Fibroblast of skin of right quadriceps (primary cell): ENCODE measurements around the gene ASXL1.

Experiments
- DNase-seq: peaks from one replicate; pipeline ENCODE4 v3.0.0-alpha.2; 2013

The ASXL1 gene

DNA sequence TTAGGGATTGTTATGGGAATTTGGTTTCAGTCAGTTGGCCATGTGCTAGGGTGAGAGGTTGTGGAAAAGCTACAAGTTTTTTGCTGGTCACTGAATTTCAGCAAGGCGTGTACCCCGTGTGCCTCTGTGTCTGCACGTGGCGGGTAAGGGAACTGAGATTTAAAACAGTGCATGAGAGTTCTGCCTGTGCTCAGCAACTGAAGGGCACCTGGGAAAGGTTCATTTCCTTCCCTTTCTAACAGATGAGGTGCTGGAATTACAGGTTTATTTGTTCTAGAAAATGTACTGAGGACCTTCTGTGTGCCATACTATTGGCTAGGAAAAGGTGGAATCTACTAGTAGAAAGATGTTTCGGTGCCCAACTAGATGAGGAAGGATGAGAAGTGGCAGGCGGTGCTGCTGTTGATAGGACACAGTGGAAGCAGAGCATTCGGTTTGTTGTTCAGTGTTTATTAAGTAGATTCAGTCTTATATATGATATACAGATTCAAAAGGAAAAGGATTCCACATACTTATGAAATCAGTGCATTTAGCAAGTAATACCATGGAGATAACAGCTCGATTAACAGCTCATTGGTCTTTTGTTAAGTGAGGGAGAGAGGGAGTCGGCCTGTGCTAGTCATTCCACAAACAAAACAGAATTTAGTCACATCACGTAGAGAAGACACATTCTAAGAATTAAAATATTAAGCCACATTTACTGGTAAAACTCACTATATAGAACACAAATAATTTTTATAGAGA lies 84.7 kb downstream of the ASXL1 start:
- no peak for DNase-seq

DNA sequence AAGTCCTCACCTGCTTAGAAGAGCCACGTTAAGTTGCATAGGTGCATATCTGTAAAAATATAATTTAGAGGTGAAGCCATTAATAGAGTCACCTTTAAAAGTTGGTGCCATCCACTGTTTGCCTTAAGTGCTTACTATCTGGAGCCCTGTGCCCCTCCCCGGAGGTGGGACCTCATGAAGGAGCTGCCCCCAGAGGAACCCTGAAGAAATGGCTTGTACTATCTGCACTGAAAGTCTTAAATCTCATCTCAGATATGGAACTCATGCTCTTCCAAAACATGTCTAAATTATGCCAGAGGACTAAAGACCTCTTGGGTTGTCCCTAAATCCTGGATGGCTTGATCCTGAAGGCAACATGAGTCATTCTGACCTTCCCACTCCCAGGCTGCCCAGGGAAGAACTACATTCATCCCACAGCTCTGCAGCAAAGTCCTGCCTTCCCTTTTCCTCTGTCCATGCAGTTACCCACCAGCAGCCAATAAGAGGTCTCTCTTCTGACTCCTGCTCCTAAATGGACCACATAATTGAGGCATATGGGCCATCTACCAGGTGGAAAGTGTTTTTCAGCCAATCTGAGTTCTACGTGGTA lies 85.3 kb downstream of the ASXL1 start:
- DNase-seq: no peak

DNA sequence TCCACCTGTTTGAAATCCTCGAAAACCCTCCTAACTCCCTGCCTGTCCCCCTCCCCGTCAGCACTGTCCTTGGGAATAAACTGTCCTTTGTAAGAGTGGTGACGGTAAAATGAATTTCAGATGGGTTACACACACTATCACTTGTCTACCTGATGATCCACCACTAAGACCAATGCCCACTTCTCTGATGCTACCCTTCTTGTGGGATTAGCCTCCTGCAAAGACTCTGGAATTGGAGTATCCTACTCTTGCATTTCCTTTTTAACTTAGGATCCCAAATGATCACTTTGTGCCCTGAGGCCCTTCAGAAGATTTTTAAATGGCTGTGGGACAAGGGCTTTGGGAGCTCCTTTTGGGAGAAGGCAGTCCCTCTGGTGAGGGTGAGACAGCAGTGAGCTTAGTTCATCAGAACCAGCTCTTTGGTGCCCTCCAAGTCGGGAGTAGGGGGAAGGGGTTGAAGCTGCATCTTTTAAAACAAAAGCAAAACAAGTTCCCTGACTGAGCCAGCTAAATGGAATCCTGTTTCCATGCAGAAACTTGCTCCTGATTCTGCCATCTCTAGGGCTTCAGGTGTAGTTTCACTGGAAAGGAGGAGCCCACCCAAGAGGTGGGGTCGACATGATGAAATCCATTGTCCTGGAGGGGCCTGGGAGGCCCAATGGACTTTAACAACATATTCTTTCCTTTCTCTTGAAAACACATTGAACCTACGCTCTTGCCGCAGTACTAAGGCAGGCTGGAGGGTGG lies 86.5 kb downstream of the ASXL1 start:
- no peak for DNase-seq

DNA sequence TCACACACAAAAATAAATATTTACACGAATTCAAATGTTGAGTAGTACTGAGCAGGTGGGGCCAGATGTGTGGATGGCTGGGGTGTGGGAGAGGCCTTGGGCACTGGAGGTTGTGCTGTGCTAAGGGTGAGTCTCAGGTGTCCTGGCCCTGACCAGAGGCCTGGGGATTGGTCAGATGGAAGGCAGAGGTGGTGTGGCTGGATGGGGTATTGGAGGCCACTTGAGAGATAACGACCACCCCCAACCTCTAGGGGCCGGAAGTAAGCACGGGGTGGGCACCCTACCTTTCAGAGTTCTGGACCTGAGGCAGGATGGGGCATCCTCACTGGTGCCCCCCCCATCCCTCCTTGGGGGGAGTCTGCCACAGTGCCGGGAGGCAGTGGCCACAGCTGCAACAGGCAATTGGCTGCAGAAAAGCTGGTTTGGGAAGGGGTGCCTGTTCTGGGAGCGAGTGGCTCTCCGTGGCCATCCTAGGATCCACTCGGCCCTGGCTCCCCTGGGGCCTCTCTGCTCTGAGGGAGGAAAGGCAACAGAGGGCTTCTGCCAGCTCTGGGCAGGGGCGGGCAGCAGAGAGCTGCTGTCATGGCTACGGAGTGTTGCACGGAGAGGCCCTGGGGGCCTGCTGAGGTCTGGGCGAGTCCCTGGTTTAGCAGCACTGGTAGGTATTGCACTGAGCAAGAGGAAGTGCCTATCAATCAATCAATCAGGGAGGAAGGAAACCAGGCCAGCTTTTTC lies 87.6 kb downstream of the ASXL1 start:
- DNase-seq: no peak

DNA sequence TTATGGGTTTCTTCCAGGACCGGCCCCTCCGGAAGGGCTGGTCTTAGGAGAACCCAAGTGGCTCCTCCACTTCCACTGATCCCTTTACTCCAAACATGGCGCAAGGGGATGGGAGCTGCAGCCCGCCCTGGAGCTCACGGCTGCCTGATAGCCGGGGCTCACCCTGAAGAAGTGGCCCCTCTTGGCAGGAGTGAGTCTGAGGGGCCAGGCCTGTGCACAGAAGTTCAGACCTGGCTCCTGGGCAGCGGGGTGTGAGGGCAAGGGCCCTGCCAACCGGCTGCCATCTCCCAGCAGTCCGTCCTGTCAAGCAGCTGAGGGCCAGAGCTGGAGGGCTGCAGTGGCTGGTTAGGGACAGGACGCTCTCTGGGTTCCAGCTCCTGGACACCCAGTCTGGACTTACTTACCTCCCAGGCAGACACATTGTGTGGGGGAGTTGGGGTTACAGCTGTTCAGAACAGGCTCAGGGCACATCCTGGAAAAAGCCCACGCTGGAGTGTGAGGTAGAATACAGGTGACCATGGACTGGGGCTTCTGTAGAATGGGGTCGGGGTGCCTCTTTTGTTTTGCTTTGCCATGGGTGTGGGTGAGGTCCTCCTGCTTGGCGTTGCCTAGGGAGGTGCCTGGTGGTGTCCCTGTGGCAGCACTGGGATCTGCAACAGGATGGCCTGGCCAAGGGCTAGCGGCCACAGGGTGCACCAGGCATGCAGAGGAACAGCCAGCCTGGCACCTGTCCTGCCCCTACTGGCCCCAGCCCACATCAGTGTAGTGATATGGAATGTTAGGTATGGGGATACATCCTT lies 88.4 kb downstream of the ASXL1 start:
- DNase-seq: no peak

DNA sequence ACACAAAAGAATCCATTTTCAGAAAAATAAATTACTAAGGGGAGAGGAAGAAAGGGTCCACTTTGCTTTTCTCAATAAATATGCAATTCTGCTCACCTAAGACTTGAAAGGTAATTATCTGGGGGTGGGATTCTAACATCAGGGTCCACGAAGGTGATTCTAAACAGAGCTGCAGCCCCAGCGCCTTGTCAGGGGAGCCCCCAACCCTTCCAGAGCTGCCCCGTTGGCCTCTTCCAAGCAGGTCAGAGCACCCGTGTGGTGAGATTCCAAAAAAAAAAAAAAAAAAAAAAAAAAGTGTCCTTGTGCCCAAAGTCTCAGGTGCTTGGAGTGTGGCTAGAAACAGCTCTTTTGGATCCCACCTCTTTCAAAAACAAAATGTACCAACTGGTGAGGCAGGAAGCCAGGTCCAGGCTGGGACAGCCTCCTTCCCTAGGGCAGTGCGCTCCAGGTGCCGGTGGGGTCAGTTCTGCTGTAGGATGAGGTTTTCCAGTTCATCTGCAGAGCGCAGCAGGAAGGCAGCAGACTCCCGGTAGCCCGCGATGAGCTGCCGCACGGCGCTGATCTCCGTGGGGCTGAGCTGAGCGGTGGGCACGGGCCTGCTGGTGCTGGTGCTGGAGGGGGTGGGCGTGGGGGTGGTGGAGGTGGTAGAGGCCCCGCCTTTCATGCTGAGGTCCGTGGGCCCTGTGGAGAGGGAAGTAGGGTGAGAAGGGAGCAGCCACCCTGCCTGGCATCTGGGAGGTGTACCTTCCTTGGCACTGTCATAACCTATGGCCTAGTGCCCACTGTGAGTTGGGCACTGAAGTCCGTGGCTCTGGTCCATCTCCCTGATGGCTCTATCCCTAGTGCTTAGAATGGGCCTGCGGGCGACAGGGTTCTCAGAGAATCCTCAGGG lies 89.3 kb downstream of the ASXL1 start:
- DNase-seq: no peak

DNA sequence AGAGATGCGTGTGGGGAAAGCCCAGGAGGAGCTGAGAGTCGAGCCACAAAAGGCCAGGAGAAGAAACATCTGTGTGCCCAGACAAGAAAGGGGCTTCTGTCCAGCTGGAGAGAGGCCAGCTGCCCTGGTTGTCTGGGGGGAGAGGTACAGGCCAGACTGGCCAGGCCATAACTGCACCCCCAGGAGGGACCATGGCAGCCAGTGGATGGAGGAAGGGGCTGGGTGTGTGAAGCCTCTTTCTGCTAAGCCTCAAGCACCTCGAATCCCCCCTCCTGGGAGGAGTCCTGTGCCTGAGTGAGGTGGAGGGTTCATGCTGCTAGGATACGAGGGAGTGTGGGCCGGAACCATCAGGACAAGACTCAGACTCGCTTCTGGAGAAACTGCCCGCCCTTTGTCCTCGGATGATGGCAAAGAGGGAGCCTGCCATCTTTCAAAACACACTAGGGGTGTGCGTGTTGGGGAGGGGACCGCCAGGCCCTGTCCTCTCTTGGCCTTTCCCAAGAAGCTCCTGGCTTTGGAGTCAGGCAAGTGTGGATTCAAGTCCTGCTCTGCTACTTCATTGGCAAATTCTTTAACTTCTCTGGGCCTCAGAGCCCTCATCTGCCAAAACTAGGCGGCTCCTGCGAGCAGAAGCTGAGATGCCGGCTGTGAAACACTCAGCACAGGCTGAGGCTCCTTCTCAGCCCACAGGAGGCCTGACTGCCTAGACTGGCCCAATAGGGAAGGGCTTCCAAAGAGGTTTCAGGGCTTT lies 90.3 kb downstream of the ASXL1 start:
- no peak for DNase-seq

DNA sequence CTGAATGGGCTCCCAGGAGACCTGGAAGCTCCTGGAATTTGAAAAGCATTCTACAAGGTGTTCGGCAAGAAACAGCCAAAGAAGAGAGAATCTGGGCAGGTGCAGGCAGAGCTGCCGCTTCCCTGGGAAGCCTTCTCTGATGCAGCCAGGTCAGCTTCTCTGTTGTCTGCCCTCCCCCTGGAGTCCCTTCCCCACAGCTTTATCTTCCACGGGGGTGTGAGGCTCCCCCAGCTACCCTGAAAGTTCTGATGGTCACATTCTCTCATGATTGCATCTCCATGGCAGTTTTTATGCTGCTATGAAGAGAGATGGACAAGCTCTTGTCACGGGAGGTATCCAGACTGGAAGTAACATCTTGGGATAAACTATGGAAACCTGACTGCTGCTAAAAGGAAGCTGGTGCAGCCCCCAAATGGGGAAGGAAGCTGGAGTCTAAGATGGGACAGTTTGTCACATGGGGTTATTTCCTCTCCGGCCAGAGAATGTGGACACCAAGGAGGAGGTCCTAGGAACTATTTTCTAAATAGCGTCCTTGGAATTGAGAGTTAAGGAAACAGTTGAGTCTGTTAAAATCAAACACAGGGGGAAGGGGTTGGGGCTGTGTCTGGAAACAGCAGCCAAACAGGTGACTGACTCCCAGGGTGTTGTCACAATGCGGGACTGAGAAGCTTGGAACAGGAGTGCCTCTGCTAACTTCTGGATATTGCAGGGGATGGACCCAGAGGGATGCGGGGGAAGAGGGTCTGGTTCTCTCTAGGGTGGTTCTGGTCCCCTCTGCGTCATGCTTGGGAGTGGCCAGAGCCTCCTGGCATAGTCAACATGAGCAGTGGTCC lies 91.1 kb downstream of the ASXL1 start:
- no peak for DNase-seq

DNA sequence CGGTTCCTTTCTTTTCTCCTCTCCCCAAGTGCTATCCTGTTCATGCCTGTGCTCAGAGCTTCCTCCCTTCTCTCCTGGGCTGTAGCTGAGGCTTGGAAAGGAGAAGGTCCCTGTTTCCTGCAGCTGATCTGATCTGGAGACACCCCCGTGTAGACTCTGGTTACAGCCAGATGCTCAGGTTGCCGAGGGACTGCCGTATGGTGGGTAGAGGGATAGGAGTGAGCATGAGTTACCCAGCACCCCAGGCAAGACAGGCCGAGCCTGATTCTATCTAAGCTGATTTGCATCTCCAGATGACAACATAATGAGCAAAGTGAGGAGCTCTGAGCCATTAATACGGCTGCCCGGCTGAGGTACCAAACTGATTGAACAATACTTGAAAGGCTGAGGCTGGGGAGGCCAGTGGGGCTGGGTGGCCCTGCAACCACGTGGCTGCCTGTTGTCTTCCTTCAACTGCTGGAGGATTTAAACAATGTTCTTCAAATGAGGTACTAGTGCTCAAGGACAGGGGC lies 91.8 kb downstream of the ASXL1 start:
- no peak for DNase-seq

DNA sequence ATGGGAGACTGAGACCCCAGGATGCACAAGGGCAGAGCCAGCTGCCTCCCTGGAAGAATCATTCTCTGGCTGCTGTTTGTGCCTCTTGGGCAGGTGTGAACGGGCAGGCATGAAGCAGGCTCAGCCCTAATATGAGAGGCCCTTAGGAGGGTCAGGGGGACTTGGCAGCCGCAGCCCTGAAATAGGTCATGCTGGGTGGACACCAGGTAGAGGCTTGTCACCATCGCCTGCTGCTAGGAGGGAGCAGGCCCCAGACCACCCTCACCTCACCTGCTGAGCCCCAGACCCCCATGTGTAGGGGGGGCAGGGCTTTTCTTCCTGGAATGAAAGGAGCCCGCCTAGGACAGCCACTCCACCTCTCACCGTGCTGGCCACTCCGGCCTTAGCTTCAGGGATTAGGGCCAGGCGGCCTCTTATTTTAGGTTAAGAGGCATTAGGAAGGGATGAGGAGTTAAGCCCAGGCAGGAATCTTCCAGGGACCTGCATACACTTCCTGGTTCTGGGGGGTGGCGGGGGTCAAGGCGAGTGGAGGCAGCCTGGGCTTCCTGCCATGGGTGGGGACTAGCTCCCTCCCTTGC lies 92.4 kb downstream of the ASXL1 start:
- DNase-seq: no peak

DNA sequence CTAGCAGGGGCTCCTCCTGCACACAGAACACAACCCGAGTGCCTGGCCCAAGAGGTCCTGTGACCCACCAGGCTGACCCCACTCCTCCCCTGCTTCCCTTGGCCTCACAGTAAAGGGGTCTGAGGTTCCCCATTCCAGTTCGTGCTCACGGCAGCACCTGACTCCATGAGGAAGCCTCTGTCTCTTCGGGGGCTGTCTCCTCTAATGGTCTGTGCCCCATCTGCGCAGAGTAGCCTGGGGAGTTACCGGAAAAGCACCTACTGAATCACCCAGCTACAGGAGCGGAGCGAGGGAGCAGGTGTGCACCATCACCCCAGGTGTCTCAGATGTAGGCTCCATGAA lies 93.2 kb downstream of the ASXL1 start:
- no peak for DNase-seq

DNA sequence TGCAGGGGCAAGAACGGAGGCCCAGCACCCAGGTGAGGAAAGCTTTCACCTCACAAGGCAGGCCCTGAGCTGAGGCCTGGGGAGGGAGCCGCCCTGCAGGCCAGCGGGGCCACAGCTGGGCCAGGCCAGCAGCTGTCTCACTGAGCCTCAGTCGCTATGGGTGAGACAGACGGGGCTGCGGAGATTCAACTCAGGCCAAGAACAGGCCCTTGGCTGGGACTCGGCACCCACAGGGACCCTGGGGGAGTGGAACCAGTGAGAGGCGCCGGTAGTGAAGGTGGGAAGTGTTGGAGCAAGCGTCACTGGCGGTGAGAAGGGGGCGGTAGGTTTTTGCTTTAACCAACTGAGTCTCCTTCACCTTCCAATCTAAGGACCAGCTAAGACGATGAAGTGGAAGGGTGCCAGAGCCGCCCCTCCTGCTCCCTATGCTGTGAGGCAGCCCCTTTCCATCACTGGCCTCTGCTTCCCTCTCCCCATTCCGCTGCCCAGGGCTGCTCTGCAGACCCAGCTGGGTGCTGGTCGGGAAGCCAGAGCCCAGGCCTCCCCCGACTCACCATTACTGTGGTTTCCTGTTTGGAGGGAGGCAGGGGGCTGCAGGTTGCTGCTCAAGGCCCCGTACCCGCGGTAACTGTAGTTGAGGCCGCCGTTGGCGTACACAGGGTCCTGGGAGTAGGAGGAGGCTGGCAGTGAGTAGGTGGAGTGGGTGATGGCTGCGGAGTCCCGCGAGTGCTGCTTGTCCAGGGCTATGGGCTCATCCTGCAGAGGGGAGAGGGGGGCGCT lies 93.7 kb downstream of the ASXL1 start:
- no peak for DNase-seq

DNA sequence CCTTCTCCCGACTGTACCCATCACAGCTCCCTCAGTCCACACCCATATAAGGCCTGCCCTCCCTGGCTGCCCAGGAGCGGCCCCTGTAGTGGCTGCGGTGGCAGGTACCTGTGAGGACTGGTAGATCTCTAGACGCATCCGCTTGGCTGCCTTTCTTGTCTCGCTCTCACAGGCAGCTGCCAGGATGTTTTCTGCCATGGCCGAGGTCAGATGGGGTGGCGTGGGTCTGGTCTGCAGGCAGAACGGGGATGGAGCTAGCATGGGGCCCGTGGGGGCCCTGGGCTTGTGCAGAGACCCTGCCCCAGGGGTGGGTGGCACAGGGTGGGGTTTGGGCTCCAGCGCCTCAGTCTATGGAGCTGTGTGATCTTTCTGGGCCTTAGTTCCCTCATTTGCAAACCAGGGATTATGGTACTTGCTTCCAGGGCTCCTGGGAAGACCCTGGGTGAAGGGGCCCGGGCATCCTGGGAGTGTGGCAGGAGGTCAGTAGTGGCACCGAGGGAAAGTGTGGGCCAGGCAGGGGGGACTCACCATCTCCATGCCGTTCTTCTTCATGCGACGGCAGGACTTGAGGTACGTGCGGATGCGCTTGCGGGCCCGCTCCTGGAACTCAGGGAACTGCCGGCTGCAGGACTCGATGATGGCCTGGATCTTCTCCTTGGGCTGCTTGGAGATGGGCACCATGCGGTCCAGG lies 94.8 kb downstream of the ASXL1 start:
- no peak for DNase-seq

DNA sequence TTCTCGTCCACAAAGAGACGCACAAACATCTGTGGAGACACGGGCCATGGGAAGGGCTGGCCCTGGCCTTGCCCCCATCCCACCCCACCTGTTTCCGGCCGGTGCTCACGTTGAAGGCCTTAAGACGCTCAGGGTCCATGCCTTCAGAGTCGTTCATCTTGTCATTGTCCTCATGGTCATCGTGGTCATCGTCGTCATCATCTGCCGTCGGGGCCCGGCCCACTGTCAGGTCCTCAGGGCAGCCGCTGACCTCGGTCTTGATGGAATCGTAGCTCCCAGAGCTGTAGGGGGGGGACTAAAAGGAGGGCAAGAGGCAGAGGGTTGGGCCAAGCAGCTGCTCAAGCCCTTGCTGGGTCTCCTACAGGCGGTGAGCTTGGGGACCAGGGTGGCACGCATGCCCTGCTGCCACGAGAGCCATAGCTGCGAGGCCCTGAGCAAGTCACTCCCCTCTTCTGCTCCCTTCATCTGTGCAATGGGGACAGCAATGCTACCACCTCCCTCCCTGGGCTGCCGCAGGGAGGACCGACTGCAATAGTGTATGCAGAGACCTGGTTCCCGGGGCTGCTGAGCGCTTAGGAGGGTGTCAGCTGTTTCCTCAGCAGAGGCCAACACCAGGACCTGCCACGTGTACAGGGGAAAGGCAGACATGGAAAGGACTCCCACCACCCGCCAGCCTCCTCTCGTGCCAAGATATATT lies 95.5 kb downstream of the ASXL1 start:
- DNase-seq: no peak

DNA sequence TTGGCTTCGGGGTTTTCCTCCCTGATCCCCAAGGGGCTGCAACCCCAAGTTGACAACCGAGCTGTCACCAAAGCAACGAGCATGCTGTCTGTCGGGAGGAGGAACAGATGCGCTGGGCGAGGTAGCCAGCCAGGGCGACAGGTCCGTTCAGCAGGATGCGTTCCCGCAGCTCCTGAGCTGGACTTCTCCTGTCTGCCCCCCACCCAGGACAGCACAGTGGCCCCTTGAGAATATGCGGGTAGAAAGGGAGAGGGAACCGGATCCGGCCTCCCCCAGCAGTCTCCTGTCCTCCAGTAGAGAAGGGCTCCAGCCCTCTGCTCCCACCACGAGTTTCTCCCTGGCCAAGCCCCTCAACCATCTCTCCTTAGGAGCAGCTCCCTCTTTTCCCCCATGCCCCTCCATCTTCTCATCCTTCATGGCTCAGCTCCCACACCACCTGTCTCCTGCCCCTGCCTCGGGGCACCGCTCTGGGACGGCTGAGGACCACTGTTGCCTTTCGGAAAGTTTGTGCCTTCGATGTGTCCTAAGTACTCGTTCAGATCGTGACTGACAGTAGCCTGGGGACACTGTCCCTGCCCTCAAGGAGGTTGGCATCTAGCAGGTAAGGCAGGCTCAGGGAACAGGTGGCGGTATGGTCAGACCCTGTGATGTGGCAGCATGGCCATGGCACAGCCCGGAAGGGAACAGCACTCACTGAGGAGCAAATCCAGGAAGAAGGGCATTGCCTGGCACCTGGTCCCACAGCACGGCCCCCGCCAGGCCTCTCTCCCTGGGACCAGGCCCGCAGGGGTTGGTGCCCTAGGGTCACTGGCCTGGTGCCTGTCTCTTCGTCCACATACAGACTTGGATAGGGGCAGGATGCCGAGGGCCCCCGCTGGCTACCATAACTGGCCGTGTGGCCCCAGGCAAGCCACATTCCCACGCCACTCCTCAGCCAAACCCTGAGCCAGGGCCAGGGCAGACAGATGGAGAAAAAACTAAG lies 96.3 kb downstream of the ASXL1 start:
- DNase-seq: no peak
